H1 (cell line): ENCODE results near the gene ACER1. TPM values are rescaled to one million over a fixed set of nuclear protein-coding genes. Genes with fewer than 3 reads are reported as not detected.

ENCODE experiments used
- KDM5A ChIP-seq: fragments of 200-600 bp; IDR thresholded peaks from 2 replicates; pipeline ENCODE4 v1.7.1; 2012; ENCODE audit warnings: mild to moderate bottlenecking, low read length, inconsistent platforms, mixed read lengths
- PHF8 ChIP-seq: fragments of 200-600 bp; sonication (generic); conservative IDR thresholded peaks from 2 replicates; pipeline ENCODE4 v1.7.1; 2012; ENCODE audit warnings: low read depth, mild to moderate bottlenecking, inconsistent platforms, low read length, moderate library complexity
- SRF ChIP-seq: IDR thresholded peaks from 2 replicates; pipeline ENCODE4 v1.6.1; 2011; ENCODE audit warnings: mild to moderate bottlenecking, low read depth, low read length, moderate library complexity
- polyA plus RNA-seq, 7 experiments: library from polyadenylated mRNA; depleted of rRNA in 3 of 7; stranded (reverse) in 5 of 7; unstranded in 2 of 7; fragments of >200 nt in 5 of 7; fragments of 200-250 nt in 2 of 7; gene quantifications; 1 replicate in 5 of 7; 2 replicates in 1 of 7; 4 replicates in 1 of 7; pipeline versions ENCODE4 v1.2.1 to v1.2.3, GENCODE V29; 2011 to 2013; ENCODE audit warnings: missing spikeins in 2 of 7, mixed read lengths in 2 of 7
- total RNA-seq: library from RNA; stranded (reverse); fragmentation: NEBNext Ultra II Directional; extraction: Animal tissue kit (Norgen Biotek cat#: 25700); gene quantifications from 2 replicates; pipeline ENCODE4 v1.2.1, GENCODE V29; 2021

The ACER1 gene
- total and polyA plus RNA-seq, 2 of the 8 experiments (the other 6 are each of a cell fraction or from before 2014, with no cell fraction given): 0.05 TPM; not detected in 1

GRCh38 chr19:6378486-6378885, 45.1 kb upstream of the ACER1 start (continued):
- TF ChIP-seq PHF8: no peak
- TF ChIP-seq KDM5A: no peak
- TF ChIP-seq SRF: no peak
